Embryonic facial prominence (tissue), 1 donor: ENCODE results near the gene IL21R.
"Not testable (repeated sequence)": the region's sequence is repeated elsewhere in the genome, so short reads cannot be mapped to it uniquely, and the experiment has no call there.

Source experiments
- DNase-seq: peaks from one replicate; pipeline ENCODE4 v3.0.0-alpha.2; 2016; ENCODE audit errors: extremely low spot score

Gene IL21R

DNA sequence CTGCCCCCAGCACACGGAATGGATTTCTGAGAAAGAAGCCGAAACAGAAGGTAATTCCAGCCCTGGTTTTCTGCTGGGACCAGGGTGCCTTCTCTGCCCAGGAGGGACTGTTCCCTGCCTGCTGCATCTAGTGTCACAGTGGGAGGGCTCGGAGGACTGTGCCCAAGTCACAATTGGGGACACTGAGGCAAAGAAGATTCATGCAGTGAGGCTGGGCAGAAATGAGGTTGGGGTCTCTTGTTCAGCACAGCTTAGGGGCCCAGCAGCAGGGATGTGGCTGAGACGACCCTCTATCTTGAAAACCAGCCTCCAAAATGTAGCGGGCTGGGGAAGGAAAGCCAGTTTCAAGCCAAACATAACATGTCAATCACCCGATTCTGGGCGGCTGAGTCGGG, 592 bp downstream of the IL21R start:
- no peak for DNase-seq

- DNase-seq: no peak
Measured at GRCh38 chr16:27402964-27403600, 1.1 kb downstream of the IL21R start.

GRCh38 chr16:27403601-27403992, 1.6 kb downstream of the IL21R start:
- DNase-seq: no peak

GRCh38 chr16:27404163-27404823, 2.3 kb downstream of the IL21R start:
- DNase-seq: no peak

DNA sequence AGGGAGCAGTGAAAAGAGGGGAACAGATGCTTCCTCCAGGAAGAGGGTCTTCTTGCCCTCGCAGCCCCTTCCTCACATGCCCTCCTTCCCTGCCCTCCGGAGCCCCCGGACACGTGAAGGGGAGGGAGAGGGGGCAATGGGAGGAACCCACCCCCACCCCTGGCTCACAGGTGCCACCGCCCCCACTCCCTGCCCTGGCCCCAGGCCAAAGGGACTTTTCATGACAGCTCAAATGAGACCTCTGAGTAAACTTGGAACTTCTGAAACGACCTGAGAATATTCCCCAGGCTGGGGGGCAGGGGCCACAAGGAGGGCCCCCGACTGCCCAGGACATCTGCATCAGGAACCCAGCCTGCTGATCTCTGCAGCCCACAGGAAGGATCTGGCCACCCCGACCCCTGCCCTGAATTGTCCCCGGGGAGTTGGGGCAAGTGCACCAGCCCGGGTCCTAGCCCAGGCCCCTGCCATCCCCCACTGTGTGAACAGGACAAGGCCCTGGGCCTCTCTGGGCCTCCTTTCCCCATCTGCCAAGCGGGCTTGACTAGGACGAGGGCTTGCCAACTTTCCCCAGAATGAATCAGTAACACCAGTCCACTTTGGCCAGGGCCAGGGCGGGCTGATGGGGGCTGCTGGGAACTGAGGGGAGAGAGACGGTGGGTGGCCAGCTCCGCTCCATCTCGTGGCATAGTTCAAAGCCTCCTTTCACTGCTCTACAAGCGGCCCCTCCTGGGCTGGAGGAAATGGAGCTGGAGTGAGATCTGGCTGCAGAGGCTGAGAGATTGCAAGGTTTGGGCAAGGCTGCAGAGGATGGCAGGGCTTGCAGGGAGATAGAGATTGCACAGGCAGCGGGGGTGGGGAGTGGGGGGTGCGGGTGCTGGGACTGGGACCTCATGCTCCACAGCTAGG, 3.8 kb downstream of the IL21R start:
- no peak for DNase-seq

GRCh38 chr16:27406511-27407128, 4.6 kb downstream of the IL21R start:
- no peak for DNase-seq

DNA sequence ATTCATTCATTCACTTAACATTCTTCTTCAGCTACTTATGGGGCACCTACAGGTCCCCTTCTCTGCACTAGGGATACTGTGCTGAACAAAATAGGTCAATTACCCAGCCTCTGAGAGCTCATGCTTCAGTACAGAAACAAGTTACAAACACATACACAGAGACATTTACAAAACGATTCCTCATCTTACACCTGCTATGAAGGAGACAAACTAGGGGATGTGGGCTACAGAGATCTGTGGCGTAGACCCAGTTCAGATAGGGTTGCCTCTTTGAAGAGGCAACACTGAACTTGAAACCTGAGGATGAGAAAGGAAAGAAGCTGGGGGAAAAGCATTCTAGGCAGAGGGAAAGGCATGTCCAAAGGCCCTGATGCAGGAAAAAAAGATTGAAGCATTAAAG, 5.2 kb downstream of the IL21R start:
- DNase-seq: no peak

- DNase-seq: no peak
Measured at GRCh38 chr16:27408012-27408601, 6.1 kb downstream of the IL21R start.

DNA sequence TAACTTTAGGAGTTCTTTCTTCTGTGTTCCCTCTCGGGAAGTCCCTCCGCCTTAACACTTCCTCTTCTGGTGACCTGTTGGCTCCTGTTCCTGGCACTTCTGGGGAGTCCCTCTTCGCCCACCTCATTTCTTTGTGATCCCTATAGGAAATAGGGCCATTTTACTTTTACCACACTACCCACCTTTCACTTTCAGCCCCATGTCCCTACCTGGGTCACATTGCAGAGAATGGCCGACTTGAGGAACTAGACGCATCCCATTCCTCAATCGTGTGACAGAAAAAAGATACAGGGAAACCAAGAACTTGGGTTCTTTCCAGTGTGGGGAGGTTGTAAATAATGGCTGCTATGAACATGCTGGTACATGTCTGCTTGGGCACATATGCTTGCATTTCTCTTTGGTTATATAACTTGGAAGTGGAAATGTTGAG, 6.6 kb downstream of the IL21R start:
- DNase-seq: no peak

GRCh38 chr16:27409958-27410357, 8.0 kb downstream of the IL21R start:
- not testable (repeated sequence) for DNase-seq

DNA sequence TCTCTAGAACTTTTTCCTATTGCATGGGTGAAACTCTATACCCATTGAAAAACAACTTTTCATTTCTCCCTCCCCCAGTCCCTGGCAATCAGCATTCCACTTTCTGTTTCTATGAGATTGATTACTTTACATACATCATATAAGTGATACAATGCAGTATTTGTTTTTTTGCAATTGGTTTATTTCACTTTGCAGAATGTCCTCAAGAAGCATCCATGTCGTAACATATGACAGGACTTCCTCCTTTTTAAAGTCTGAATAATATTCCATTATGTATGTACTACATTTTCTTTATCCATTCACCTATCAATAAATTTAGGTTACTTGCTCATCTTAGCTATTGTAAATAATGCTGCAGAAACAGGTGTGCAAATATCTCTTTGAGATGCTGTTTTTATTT, 8.8 kb downstream of the IL21R start:
- DNase-seq: no peak

GRCh38 chr16:27413956-27414355, 12.0 kb downstream of the IL21R start:
- no peak for DNase-seq

DNA sequence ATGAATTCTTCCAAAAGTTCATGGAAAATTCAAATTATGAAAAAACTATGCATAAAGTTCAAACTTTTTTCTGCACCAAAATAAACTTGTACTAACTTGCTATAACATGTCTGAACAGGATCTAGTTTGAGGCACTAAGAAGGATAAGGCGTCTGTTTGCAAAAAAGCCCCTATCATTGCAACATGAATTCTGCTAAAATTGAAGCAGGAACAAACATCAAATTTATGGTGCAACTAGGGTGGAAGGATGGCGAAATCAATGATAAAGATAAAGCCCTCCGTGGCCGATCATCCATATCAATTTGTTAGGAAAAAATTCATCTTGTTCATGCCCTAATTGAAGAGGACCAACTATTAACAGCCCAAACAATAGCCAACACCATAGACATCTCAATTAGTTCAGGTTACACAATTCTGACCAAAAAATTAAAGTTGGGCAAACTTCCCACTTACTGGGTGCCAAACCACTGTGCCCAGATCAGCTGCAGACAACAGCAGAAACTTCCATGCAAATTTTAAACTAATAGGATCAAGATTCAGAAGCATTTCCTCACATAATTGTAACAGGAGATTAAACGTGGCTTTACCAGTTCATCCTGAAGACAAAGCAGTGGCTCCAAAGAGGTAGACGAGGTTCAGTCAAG, 12.9 kb downstream of the IL21R start:
- no peak for DNase-seq

DNA sequence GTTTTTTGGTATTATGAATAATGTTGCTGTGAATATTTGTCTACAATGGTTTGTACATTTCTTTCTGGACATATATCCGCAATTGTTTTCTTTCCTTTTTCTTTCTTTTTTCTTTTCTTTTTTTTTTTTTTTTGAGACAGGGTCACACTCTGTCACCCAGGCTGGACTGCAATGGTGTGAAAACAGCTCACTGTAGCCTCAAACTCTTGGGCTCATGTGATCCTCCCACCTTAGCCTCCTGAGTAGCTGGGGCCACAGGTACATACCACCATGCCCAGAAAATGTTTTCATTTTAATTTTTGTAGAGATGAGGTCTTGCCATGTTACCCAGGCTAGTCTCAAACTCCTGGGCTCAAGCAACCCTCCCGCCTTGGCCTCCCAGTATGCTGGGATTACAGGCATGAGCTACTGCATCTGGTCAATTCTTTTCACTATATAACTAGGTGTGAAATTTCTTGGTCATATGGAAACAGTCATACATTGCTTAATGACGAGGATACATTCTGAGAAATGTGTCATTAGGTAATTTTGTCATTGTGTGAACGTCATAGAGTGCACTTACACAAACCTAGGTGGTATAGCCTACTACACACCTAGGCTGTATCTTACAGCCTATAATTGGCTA, 15.2 kb downstream of the IL21R start:
- DNase-seq: no peak

DNA sequence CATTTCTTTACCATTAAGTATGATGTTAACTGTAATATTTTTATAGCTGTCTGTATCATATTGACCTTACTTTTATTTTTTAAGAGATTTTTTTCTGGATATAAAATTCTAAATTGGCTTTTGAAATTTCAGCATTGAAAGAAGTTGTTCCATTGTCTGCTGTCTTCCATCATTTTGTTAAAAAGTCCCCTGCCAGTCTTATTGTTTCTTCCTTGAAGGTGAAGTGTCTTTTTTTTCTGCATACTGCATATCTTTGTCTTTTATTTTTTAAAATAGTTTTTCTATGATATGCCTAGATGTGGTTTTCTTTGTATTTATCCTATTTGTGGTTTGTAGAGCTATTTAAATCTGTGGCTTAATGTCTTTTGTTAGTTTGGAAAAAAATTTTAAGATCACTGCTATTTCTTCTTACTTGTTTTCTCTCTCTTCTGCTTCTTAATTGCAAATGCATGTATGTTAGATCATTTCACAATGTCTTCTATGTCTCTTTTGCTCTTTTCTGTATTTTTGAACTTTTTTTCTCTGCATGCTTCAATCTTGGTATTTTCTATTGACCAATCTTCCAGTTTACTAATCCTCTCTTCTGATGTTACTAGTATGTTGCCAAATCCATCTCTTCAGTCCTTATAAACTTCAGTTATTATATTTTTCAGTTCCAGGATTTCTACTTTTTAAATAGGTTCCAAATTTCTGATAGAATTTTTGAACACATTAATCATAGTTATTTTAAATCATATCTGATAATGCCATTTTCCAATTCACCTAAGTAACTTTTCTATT, 20.2 kb downstream of the IL21R start:
- no peak for DNase-seq

DNA sequence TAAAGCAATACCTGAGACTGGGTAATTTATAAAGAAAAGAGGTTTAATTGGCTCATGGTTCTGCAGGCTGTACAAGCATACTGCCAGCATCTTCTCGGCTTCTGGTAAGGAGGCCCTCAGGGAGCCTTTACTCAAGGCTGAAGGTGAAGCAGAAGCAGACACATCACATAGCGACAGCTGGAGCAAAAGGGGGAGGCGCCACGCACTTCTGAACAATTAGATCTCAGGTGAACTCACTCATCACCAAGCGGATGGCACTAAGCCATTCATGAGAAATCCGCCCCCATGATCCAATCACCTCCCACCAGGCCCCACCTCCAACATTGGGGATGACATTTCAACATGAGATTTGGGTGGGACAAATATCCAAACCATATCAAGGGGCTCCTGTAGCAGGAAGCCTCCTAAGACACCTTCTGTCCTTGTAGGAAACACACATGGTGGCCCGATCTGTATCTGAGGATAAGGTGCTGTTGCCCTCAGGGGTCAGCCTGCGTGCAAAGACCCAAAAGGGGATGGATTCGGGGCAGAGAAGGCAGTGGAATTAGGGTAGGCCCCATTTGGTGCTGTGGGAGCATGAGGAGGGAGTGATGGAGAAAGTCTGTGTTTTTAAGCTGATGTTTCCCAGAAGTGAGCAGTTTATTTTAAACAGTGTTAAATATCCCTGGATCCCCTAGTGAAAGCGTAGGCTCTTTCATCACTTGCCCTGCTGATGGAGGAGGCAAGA, 23.0 kb downstream of the IL21R start:
- DNase-seq: no peak

DNA sequence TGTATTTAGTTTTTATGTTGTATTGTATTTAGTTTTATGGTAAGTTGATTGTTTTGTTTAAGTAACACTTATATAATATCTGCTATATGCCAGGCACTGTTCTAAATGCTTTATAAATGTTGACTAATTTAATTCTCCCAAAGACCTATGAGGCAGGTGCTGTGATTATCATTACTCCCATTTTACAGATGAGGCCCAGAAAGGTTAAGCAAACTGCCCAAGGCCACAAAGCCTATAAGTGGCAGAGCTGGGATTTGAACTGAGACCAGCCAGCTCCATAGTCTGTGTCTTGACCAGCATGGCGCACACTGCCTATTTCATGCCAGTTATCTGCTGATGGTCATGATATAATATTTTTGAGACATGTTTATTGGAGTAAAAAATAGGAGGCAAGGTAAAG, 24.0 kb downstream of the IL21R start:
- DNase-seq: no peak

- no peak for DNase-seq
Measured at GRCh38 chr16:27426423-27427408, 24.7 kb downstream of the IL21R start.
